Measurements from ENCODE around the gene POLA1.

The POLA1 gene

DNA sequence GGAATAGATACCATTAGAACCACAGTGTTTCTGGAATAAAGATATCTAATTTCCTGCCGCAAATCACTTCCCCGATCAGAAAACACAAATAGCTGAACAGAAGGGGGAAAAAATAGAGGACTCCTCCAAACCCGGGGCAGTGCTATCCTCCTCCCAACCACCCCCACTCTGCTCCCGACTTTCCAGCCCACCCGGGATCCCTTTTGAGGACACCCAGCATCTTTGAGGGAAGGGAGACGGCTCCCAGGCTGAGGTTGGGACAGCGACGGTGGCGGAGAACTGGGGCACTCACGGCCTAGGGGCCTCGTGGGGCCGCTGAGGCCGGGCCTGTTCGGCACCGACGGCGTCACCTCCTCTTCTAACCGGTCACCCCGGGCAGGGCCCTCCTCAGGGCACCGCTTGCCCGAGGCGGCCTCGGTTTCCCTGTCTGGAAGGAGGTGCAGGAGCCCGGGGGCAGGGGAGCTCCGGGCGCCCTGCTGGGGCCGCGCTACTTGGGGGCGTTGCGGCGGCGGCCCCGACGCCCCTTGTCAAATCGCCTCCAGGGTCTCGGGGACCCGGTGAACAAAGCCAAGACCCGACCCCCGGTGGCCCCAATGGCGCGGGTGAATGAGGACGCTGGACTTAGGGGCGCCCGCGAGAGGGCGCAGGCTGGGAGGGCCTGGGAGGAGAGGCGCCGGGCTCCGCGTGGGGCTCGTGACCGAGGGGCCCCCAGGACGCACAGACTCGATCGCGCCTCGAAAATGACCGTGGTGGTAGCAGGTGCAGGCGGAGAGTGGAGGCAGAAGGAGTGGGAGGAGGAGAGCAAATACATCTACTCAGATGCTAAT lies 329.0 kb downstream of the POLA1 start:
- no peak for DNase-seq (ENCODE audit: low read depth in 2 of 3, low spot score in 2 of 3)

DNA sequence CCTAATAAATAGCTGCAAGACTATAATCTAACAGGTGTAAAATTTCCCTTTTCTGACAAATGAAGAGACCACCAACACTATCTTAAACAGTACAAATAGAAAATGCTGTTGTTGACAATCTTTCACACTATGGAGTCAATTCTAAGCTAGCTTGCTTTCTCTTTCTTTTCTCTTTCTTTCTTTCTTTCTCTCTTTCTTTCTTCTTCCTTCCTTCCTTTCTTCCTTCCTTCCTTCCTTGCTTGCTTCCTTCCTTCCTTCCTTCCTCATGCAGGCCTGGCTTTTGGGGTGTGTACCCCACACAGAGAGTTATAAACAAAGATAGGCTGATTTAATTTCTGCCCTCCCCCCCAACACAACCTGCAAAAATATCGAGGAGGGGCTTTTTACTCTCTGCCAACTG lies 330.2 kb downstream of the POLA1 start:
- no peak for DNase-seq (ENCODE audit: low read depth in 2 of 3, low spot score in 2 of 3)

DNA sequence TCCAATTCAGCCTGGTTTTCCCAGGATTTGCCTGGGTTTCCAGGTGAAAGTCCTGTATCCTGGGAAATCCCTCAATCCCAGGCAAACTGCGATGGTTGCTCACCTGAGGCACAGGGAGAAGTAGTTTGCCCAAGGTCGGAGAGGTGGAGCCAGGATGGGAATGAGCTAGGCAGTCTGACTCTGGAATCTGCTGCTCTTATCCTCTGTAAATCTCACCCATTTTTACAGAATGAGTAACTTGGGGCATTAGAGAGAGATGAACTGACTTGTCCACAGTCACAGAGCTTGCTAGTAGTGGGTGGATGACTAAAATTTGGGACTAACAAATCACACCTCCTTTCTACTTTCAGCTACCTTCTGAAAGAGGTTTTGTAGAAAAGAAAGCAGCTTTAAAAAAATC lies 331.9 kb downstream of the POLA1 start:
- DNase-seq (ENCODE audit: low read depth in 2 of 3, low spot score in 2 of 3) = no peak

DNA sequence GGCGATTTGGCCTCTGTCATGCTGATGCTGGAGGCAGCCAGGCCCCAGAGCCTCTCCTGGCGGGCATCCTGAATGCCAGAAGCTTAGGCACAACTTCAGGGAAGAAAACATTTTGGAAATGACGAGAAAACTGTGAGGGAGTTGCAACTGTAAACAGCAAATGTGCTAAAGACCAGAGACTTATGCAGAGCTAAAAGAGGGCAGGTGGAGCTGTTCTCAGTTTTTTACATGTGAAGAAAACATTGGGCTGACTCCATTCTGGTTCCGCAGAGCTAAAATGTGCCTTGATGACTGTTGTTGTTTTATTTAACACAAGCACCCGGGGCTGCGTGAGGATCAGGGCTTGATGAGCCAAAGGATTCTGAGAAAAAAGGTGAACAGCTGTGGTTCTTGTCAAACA lies 332.9 kb downstream of the POLA1 start:
- no peak for DNase-seq (ENCODE audit: low read depth in 2 of 3, low spot score in 2 of 3)

DNA sequence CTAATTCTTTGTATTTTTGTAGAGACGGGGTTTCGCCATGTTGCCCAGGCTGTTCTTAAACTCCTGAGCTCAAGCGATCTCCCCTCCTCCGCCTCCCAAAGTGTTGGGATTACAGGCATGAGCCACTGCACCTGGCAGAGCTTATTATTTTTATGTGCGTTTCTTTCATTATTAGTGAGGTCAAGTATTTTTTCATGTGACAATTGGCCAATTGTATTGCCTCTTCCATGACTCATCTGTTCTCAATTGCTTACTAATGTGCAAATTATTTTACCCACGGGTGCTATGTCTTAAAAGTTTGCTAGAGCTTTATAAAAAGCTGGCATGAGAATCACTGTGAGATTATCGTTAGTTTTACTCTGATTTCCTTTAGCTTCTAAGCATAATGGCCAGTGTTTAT lies 335.0 kb downstream of the POLA1 start:
- no peak for DNase-seq (ENCODE audit: low read depth in 2 of 3, low spot score in 2 of 3)

DNA sequence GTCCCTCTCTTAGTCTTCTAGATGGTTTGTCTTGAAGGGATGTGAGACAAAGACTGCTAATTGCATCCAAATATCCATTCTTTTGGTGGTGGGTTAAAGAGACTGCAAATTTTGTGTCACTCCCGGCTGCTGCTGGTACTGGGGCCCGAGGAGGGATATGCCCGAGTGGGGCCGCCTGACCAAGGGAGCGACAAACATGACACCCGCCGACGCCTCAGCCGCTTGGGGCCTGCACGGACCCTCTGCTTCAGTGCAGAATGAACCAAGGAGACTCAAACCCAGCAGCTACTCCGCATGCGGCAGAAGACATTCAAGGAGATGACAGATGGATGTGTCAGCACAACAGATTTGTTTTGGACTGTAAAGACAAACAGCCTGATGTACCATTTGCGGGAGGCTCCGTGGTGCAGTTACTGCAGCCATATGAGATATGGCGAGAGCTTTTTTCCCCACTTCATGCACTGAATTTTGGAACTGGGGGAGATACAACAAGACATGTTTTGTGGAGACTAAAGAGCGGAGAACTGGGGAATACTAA lies 335.6 kb downstream of the POLA1 start:
- no peak for DNase-seq (ENCODE audit: low read depth in 2 of 3, low spot score in 2 of 3)

DNA sequence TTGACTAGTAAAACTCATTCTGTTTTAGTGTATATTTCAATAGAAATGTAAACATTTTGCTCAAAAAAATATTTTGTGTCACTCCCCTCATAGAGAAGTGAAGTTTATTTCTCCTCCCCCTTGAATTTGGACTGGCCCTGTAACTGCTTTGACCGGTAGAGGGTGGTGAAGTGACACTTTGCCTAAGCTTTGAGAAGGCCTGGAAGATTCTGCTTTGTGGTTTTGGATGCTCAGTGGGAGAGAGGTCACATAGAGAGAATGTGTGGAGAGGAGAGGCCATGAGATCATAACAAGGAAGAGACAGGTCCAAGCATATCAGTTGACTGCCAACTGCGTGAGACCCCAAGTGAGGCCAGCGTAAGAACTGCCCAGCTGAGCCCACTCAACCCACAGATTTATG lies 341.2 kb downstream of the POLA1 start:
- DNase-seq (ENCODE audit: low read depth in 2 of 3, low spot score in 2 of 3) = no peak

DNA sequence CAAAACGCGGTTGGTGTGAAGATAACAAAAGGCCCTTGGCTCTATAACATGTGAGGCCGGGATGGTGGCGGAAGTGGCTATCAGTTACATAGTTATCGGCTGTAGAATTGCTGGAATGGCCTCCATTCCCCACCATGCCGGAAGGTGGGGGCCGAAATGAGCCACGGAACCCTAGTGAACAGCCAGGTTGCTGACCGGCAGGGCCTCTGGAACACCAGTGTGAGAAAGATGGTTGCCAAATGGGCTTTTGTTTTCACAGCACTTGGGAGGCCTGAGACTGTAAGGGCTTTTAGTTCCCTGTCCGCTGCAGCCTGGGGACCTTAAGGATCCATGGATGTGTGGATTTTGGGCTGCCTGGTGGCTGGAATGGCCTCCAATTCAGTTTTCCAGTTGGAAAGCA lies 345.3 kb downstream of the POLA1 start:
- DNase-seq (ENCODE audit: low read depth in 2 of 3, low spot score in 2 of 3) = no peak

DNA sequence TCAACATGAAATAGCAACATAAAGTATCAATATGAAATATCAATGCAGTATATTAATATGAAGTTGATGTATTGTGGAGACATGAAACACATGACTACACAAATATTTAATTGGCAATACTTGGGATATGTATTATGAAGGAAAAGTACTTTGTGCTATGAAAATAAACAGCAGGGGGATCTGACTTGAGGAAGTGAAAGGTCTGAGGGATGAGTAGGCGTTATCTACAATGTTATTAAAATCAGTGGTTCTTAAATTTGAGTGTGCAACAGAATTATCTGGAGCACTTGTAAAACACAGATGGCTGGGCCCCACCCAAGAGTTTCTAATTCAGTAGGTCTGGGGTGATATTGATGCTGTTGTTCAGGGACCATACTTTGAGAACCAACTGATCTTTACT lies 349.5 kb downstream of the POLA1 start:
- DNase-seq (ENCODE audit: low read depth in 2 of 3, low spot score in 2 of 3) = no peak

Data from activated CD8-positive, alpha-beta memory T cell treated with anti-CD3 and anti-CD28 coated beads for 48 hours (primary cell).